Suprapubic skin (tissue), 4 donors: ENCODE results near the gene DIAPH2.

Source experiments
- EP300 ChIP-seq: sonication (generic); formaldehyde crosslinking; IDR thresholded peaks from one replicate; pipeline ENCODE4 v1.6.1; 2017; ENCODE audit warnings: antibody characterized with exemption
- POLR2A ChIP-seq, 2 donors: fragments of 450-650 bp; IDR thresholded peaks; one replicate each; pipeline ENCODE4 v1.6.1; 2017; ENCODE audit warnings: antibody characterized with exemption in 2 of 2, mild to moderate bottlenecking in 2 of 2, moderate library complexity in 2 of 2
- POLR2AphosphoS5 ChIP-seq, 3 donors: sonication (generic); formaldehyde crosslinking; IDR thresholded peaks; one replicate each; pipeline ENCODE4 v1.6.1; 2017; ENCODE audit warnings: antibody characterized with exemption in 3 of 3
- TF ChIP-seq, protein P1 (sequence below), 2 donors: fragments of 200-600 bp in 1 of 2; fragments of 450-650 bp in 1 of 2; sonication (generic) in 1 of 2; IDR thresholded peaks; one replicate each; pipeline ENCODE4 v1.5.1; 2016 to 2019; ENCODE audit warnings: antibody characterized with exemption in 2 of 2, mild to moderate bottlenecking in 1 of 2, moderate library complexity in 1 of 2

DNA sequence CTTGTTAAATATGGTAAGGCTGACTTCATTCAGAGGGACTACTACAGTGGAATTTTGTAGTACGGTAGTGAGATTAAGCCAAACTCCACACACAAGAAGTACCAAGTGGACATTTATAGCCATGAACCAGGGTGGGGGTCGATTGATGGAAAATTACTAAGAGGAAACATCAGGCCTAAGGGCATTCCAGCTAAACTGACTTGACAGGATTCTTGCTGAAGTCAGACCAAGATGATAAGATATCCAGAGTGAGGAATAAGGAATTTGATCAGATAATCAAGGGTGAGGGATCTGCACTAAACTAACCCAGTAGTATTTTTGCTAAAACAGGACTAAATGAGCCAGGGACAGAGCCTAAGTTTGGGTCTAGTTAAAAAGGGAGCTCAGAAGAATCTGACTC lies 796.6 kb downstream of the DIAPH2 start:
- TF ChIP-seq, protein P1, sequence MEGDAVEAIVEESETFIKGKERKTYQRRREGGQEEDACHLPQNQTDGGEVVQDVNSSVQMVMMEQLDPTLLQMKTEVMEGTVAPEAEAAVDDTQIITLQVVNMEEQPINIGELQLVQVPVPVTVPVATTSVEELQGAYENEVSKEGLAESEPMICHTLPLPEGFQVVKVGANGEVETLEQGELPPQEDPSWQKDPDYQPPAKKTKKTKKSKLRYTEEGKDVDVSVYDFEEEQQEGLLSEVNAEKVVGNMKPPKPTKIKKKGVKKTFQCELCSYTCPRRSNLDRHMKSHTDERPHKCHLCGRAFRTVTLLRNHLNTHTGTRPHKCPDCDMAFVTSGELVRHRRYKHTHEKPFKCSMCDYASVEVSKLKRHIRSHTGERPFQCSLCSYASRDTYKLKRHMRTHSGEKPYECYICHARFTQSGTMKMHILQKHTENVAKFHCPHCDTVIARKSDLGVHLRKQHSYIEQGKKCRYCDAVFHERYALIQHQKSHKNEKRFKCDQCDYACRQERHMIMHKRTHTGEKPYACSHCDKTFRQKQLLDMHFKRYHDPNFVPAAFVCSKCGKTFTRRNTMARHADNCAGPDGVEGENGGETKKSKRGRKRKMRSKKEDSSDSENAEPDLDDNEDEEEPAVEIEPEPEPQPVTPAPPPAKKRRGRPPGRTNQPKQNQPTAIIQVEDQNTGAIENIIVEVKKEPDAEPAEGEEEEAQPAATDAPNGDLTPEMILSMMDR (IDR thresholded peaks at IDR 0.05), result no peak
- TF ChIP-seq POLR2A (IDR thresholded peaks at IDR 0.05) (no peak), POLR2AphosphoS5 (IDR thresholded peaks at IDR 0.05) (no peak), EP300 (no peak)
